ENCODE results near the gene MAP3K1. TPM values are rescaled to one million over a fixed set of nuclear protein-coding genes. Genes with fewer than 3 reads are reported as not detected.

Gene MAP3K1
- total RNA-seq, 4 donors from 2014 or later = 19.4 to 26.3 (median 19.7) TPM

DNA sequence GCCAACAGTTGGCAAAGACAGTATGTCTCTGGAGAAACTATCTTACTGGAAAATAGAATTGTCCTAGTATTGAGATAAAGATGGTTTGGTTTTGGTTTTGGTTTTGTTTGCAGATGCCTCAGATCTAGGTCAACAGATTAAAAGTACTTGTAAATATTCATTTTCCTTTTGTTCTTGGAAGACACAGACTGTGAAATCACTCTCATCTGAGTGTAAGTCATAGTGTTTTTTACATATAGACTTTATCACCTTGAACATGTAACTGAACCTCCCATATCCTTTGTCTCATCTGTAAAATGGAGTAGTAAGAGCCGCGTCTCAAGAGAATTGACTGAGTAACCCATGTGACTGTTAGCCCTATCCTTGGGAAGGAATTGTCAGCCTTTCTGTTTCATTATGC lies 34.3 kb downstream of the MAP3K1 start:
- TF ChIP-seq, protein P1, sequence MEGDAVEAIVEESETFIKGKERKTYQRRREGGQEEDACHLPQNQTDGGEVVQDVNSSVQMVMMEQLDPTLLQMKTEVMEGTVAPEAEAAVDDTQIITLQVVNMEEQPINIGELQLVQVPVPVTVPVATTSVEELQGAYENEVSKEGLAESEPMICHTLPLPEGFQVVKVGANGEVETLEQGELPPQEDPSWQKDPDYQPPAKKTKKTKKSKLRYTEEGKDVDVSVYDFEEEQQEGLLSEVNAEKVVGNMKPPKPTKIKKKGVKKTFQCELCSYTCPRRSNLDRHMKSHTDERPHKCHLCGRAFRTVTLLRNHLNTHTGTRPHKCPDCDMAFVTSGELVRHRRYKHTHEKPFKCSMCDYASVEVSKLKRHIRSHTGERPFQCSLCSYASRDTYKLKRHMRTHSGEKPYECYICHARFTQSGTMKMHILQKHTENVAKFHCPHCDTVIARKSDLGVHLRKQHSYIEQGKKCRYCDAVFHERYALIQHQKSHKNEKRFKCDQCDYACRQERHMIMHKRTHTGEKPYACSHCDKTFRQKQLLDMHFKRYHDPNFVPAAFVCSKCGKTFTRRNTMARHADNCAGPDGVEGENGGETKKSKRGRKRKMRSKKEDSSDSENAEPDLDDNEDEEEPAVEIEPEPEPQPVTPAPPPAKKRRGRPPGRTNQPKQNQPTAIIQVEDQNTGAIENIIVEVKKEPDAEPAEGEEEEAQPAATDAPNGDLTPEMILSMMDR (IDR thresholded peaks at IDR 0.05; ENCODE audit: low read depth) = no peak

DNA sequence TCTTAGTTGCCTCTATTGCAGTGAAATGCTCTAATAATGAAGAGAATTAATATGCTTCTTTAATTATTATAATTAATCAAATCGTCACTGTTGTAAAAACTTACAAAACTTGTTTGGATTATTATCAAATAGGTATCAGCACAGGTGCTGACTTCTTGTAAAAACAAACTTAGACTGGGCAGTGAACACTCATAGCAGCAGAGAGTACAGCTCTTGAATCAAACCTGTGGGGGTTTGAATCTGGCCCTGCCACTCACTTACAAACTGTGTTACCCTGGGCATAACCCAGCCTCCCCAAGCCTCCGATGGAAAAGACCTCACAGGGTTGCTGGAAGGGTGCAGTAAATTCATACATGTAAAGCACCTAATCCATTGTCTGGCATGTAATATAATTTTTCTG lies 35.1 kb downstream of the MAP3K1 start:
- TF ChIP-seq, protein P1 (IDR thresholded peaks at IDR 0.05; ENCODE audit: low read depth) = no peak

DNA sequence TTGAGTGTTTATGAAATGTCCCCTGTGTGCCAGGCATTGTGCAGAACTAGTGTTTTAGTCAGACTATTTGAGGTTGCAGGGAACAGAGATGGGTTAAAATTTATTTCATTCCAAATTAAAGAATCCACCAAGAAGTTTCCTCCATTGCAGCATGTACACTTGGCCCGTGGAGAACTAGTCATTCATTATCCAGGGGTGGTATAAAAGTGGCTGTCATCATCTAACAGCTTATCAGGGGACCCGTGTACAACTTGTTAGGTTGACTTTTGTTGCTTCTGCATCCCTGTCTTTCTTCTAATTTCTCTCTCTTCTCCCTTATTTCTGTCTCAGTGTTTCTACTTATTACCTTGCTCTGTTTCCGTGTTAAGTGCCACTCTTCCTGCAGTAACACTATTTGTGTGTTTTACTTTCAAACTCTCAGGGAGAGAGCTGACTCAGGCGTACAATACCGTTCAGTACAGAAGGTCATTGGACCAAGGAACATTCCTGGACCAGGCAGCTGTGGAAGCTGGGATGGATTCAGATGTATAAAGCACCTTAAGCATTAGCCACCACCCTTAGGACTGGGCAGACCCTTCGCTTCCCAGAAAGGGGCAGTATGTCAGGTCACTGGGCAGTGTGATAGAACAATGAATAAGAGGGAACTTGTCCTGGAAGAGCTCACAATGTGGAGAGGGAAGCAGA lies 36.1 kb downstream of the MAP3K1 start:
- TF ChIP-seq, protein P1 (IDR thresholded peaks at IDR 0.05; ENCODE audit: low read depth) = no peak

DNA sequence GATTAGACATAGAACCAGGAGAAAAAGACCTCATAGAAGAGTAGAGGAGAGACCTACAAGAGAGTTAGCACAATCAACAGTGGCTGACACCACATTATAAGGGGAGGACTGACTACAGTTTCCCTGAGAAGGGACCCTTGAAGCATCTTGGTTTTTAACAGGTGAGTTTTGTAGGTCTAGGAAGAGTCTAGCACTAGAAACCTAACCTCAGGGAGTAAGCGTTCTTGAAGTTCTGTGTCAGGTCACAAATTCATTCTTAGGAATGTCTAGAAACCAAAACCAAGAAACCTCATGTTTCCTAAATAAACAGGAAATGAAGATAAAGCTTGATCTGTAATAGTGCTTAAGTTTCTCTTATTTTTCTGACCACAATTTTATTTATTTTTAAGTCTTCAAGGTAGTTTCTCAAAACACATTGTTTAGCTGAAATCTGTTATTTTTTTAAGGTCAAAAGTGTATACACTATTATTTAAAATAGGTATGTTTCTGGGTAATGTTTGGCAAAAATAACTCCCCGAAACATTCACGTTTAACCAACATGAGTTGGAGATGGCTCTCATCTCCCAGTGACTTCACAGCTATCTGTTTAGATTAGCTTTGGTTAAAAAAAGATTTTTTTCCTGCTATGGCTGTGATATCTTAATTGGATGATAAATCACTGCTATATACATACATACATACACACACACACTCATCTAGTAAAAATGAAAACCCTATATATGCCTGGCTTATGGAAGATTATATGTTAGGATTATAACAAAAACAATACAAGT lies 37.1 kb downstream of the MAP3K1 start:
- TF ChIP-seq, protein P1 (IDR thresholded peaks at IDR 0.05; ENCODE audit: low read depth) = no peak

DNA sequence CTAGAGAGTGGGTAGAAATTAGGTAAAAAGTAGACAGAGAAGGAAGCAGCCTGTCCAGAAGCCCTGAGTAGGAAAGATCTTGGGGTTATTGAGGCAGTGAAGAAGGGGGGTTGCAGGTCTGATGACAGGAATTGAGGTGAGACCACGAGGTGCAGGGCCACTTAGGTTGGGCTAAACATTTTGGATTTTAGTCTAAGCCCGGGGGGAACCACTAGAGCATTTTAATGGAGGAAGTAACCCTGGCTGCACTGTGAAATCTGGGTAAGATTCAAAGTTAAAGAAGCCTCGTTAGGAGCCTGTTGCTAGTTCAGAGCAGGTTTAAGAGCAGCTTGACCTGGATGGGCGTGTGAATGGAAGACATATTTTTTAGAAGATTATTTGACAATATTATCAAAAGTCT lies 38.3 kb downstream of the MAP3K1 start:
- TF ChIP-seq, protein P1 (IDR thresholded peaks at IDR 0.05; ENCODE audit: low read depth) = no peak

DNA sequence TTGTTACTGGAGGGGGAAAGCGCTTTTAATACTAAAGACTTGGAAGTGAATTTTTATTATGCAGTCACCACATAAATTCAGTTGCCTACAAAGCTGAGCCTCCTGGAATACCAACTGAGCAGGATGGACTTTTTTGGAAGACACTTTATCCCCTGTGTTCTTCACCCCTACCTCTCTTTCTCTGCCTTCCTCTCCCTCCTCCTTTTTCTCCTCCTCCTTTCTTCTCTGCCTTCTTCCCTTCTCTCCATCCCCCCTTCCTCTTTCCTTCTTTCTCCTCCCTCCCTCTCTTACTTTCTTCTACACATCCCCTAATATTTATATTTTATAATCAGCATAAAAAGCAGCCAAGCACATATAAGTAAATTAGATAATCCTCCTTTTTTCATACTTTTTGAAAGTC lies 39.6 kb downstream of the MAP3K1 start:
- TF ChIP-seq, protein P1 (IDR thresholded peaks at IDR 0.05; ENCODE audit: low read depth) = no peak

DNA sequence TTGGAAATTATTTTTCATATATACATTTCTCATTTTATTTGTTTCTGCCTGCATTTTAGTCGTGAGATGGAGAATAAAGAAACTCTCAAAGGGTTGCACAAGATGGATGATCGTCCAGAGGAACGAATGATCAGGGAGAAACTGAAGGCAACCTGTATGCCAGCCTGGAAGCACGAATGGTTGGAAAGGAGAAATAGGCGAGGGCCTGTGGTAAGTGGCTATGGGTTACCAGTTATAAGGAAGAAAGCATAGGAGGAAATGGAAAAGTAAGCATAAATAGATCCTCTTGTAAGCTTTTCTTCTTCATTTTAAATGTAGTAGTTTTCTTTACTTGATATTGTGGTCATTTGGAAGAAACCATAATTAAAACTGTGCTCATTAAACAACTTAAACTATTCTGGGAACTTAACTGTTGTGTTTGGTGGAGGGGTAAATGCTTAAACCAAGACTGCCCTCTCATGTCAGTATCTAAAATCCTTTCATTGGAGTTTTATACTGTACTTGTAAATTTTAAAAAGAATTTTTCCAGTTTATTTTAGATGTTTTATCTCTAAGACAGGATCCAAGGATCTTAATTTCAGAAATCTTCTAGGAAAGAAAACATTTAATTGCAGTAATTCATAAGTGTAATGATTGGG lies 41.3 kb downstream of the MAP3K1 start:
- TF ChIP-seq, protein P1 (IDR thresholded peaks at IDR 0.05; ENCODE audit: low read depth) = no peak

Data from subcutaneous adipose tissue (tissue), 4 donors.